H7 (cell line): ENCODE data around the gene TRPT1. TPM values are rescaled to one million over a fixed set of nuclear protein-coding genes. Genes with fewer than 3 reads are reported as not detected.
A peak's percentile ranks its signal among the peaks of the same experiment; 100 is the strongest.

Experiments used
- DNase-seq: peaks from one replicate; pipeline ENCODE4 v3.0.0; 2012
- H3K27me3 ChIP-seq: 2 replicates; pipeline ENCODE4 v1.6.0; 2011; ENCODE audit warnings: mild to moderate bottlenecking, low read length; ENCODE audit not compliant: control insufficient read depth, insufficient read depth
- H3K36me3 ChIP-seq: replicated peaks from 2 replicates; pipeline ENCODE4 v1.5.1; 2011; ENCODE audit warnings: low read length; ENCODE audit not compliant: control insufficient read depth, insufficient read depth
- H3K4me3 ChIP-seq: 2 replicates; pipeline ENCODE4 v1.5.1; 2011; ENCODE audit warnings: low read depth, mild to moderate bottlenecking, control low read depth, low read length, moderate library complexity; ENCODE audit not compliant: insufficient read depth
- total RNA-seq: library from RNA; depleted of rRNA; stranded (reverse); fragments of >200 nt; shearing (Covaris generic); gene quantifications from 2 replicates; pipeline ENCODE4 v1.2.3, GENCODE V29; 2014; rRNA removed

Gene TRPT1
- total RNA-seq = 75.6 and 76.0 TPM in 2 replicates

- H3K4me3 ChIP-seq = peak within 1 kb of the TSS; percentile 81
- no peaks in the 10 kb centered on the region for H3K27me3 ChIP-seq
- DNase-seq = peak; percentile 99
- H3K36me3 ChIP-seq = no peaks in the 10 kb centered on the region; the same call in none of the 2 replicates
These were observed at the start of gene TRPT1, which contains the start of gene NUDT22 for GRCh38 chr11:64225608-64226506. Gene TRPT1, minus strand, starts transcription at chr11:64226186. Its CDS starts 326 bp downstream, at chr11:64225860. Gene NUDT22, plus strand, starts transcription at chr11:64226274. Its CDS starts 379 bp downstream, at chr11:64226653.

- H3K4me3 ChIP-seq = no peak overlapping the region
- no peak for DNase-seq
- peaks cover 3% of the 10 kb centered on the region for H3K36me3 ChIP-seq
- no peaks in the 10 kb centered on the region for H3K27me3 ChIP-seq
These were observed 49.2 kb upstream of the TRPT1 start for GRCh38 chr11:64275031-64275800.

GRCh38 chr11:64269540-64270220 is 43.7 kb upstream of the TRPT1 start:
- DNase-seq = peak; percentile 96
- H3K36me3 ChIP-seq = peaks cover 10% of the 10 kb centered on the region
- no peaks in the 10 kb centered on the region for H3K27me3 ChIP-seq
- H3K4me3 ChIP-seq = peak overlapping the region; percentile 82

GRCh38 chr11:64268893-64269539 is 43.0 kb upstream of the TRPT1 start:
- H3K36me3 ChIP-seq = peaks cover 12% of the 10 kb centered on the region
- peak; percentile 76 for DNase-seq
- no peaks in the 10 kb centered on the region for H3K27me3 ChIP-seq
- peak overlapping the region; percentile 82 for H3K4me3 ChIP-seq

GRCh38 chr11:64268025-64268892 is 42.3 kb upstream of the TRPT1 start:
- Histone ChIP-seq H3K4me3 (peak overlapping the region; percentile 82), H3K36me3 (peaks cover 13% of the 10 kb centered on the region), H3K27me3 (no peaks in the 10 kb centered on the region)
- DNase-seq = no peak

- no peaks in the 10 kb centered on the region for H3K27me3 ChIP-seq
- H3K4me3 ChIP-seq = no peak overlapping the region
- no peak for DNase-seq
- peaks cover 15% of the 10 kb centered on the region for H3K36me3 ChIP-seq
These were observed 41.4 kb upstream of the TRPT1 start for GRCh38 chr11:64267207-64267945.

- peaks cover 21% of the 10 kb centered on the region for H3K36me3 ChIP-seq
- H3K4me3 ChIP-seq = no peak overlapping the region
- no peaks in the 10 kb centered on the region for H3K27me3 ChIP-seq
- DNase-seq = no peak
These were observed 40.4 kb upstream of the TRPT1 start for GRCh38 chr11:64266339-64266738.

- no peak for DNase-seq
- Histone ChIP-seq H3K4me3 (no peak overlapping the region), H3K27me3 (no peaks in the 10 kb centered on the region), H3K36me3 (peaks cover 23% of the 10 kb centered on the region)
These were observed 39.5 kb upstream of the TRPT1 start for GRCh38 chr11:64265176-64266160.

- Histone ChIP-seq H3K4me3 (no peak overlapping the region), H3K36me3 (peaks cover 27% of the 10 kb centered on the region), H3K27me3 (no peaks in the 10 kb centered on the region)
- DNase-seq = no peak
These were observed 38.4 kb upstream of the TRPT1 start for GRCh38 chr11:64264371-64264852.

GRCh38 chr11:64263947-64264317 is 37.9 kb upstream of the TRPT1 start:
- no peak for DNase-seq
- Histone ChIP-seq H3K36me3 (peaks cover 29% of the 10 kb centered on the region), H3K27me3 (no peaks in the 10 kb centered on the region), H3K4me3 (no peak overlapping the region)

- H3K27me3 ChIP-seq = no peaks in the 10 kb centered on the region
- H3K36me3 ChIP-seq = peaks cover 32% of the 10 kb centered on the region
- H3K4me3 ChIP-seq = no peak overlapping the region
- peak; percentile 80 for DNase-seq
These were observed 37.3 kb upstream of the TRPT1 start for GRCh38 chr11:64263021-64263946.
